HFF-Myc (cell line): Measurements from ENCODE around the gene PSMB11.

Experiments
- DNase-seq: peaks from one replicate; pipeline ENCODE4 v3.0.0-alpha.2; 2011; ENCODE audit warnings: low read depth; ENCODE audit errors: extremely low read depth
- H3K4me3 ChIP-seq: replicated peaks from 2 replicates; pipeline ENCODE4 v1.5.1; 2011; ENCODE audit warnings: low read depth, mild to moderate bottlenecking, control low read depth, low read length
- CTCF ChIP-seq: IDR thresholded peaks from 2 replicates; pipeline ENCODE4 v1.5.1; 2012; ENCODE audit warnings: mild to moderate bottlenecking, low read depth, low read length, control low read depth; ENCODE audit errors: missing control alignments

The PSMB11 gene

DNA sequence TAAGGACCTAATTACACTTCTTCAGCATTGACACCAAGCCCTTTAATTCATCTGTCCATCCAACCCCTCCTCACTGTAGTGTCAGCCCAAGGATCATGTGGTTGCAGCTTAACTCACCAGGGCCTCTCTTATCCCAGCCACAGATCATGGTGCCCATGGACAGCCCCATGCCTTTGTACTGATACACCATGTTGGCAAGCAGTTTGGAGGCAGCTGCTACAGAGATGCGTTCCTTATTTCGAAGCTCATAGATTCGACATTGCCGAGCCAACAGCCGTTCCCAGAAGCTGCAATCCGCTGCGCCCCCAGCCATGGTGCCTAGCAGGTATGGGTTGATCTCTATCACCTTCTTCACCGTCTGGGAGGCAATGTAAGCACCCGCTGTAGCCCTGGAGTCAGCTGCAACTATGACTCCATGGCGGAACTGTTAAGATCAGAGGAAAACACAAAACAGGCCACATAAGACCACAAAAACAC is 8.7 kb upstream of the PSMB11 start:
- peak overlapping the region; percentile 70 for H3K4me3 ChIP-seq
- TF ChIP-seq CTCF: no peak
- no peak for DNase-seq

DNA sequence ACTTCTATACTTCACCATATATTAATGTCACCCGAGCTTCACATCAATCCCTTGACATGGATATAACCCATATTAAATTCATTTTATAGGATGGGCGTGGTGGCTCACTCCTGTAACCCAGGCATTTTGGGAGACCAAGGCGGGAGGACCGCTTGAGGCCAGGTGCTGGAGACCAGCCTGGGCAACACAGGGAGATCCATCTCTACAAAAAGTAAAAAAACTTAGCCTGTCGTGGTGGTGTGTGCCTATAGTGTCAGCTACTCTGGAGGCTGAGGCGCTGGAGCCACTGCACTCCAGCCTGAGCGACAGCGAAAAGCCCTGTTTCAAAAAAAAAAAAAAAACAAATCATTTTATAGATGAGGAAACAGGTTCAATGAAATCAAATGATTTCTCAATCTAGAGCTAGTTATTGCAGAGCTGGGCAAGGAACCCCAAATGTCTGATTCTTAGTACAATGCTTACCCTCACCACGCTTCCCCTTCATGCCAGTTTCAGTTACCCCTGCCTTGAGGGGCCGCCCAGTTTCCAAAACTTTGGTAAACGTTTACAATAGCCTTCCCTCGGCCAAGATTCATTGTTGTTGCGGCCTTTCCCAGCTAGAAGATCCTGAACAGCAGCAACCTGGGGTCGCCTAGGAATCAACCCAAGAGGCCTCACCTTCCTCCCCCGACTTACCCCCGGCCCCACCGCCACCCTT is 8.1 kb upstream of the PSMB11 start:
- DNase-seq: no peak
- no peak for TF ChIP-seq CTCF
- H3K4me3 ChIP-seq: peak overlapping the region; percentile 70

DNA sequence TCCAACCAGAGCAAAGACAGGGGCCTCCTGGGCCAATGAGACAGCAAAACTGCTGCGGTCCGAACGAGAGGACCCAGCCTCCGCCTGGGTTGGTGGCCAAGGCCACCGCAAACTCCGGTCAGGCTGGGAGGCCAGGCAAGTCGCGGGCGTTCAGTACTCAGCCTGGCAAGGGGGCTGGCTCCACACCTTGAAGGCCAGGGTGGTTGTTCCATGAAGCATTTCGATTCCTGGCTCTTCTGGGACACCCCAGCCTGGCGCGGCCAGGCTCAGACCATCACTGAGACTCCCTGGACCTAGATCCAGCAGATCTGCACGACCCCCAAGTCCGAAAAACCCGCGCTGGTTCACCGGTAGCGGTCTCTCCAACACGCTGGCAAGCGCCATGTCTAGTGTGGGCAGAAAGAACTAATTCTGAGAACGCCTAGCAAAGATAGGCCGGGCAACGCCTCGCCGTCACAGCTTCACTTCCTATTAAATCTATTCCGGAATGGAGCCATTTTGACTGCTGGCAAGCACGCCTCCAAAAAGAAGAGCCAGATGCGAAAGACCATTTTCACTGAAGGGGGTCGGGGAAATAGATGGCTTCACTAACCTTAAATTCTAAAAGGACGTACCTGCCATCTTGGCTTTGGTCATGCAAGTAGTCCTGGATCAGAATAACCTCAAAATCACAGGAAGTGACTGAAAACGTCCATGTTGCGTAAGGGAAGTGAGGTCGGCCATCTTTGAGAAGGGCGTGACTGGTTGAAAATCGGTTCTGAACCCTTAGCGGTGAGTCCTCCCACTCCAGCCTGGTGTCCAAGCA is 7.3 kb upstream of the PSMB11 start, which contains the start of gene PSMB5:
PSMB5 (minus strand) TSS at position 403 of the 805 bp plus-strand sequence; CDS start at position 384, 19 bp downstream.
- H3K4me3 ChIP-seq: peak within 1 kb of the TSS; percentile 70
- DNase-seq: peak; percentile 90

GRCh38 chr14:23035303-23036144 is 6.5 kb upstream of the PSMB11 start:
- no peak for TF ChIP-seq CTCF
- no peak for DNase-seq
- H3K4me3 ChIP-seq: peak overlapping the region; percentile 70

More for the DNA sequence above, 7.3 kb upstream of the PSMB11 start, which contains the start of gene PSMB5:
- TF ChIP-seq CTCF: no peak

DNA sequence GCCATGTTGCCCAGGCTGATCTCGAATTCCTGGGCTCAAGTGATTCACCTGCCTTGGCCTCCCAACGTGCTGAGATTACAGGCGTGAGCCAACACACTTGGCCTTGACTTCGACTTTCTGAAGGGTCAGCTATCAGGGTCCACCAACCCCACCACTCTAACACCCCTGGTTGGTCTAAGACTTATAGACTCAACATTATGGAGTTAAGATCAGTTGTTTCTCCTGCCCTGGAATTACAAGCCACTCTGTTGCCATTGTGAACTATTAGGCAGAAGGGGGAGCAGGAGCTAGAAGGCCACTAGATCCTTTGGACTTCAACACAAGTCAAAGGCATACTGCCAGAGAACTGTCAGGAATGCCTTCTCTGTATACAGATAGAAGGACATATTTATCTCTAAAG is 1.9 kb upstream of the PSMB11 start:
- TF ChIP-seq CTCF: no peak
- no peak overlapping the region for H3K4me3 ChIP-seq
- no peak for DNase-seq

DNA sequence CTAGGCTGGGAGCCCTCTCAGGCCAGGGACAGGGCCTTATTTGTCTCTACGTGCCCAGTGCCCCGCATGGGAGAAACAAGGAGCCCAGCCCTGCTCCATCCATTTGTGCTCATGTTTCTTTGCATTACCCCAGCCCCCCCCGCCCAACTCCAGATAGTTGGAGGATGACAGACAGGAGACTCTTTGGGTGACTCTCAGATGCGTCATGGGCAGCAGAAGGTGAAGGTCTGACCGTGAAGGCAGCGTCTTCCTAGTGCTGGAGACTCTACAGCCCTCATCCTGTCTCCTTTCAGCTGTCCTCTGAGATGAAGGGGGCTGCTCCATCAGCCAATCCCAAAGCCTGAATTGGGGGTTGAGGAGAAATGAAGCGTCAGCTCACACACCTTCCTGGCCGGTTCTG is 283 bp upstream of the PSMB11 start:
- no peak for TF ChIP-seq CTCF
- H3K4me3 ChIP-seq: no peak overlapping the region
- DNase-seq: no peak
